GM23338 (cell line): ENCODE measurements around the gene SAFB2. TPM values are rescaled to one million over a fixed set of nuclear protein-coding genes. Genes with fewer than 3 reads are reported as not detected.

ENCODE experiments used
- ATAC-seq: fragments of 200-7000 bp; cut with Tn5 transposase; 3 replicates; pipeline ENCODE4 v1.9.1; 2020
- DNase-seq: peaks from one replicate; pipeline ENCODE4 v3.0.0-alpha.2; 2015; ENCODE audit warnings: low spot score
- H2AFZ ChIP-seq: fragments of 200-600 bp; sonication (generic); 2 replicates; pipeline ENCODE4 v1.8.0; 2016; ENCODE audit warnings: antibody characterized with exemption, mild to moderate bottlenecking, moderate library complexity
- H3F3A ChIP-seq: fragments of 200-600 bp; sonication (generic); replicated peaks from 2 replicates; pipeline ENCODE4 v1.8.0; 2017; ENCODE audit warnings: antibody characterized with exemption, mixed run types, low read depth
- H3K27ac ChIP-seq: fragments of 200-600 bp; sonication (generic); 2 replicates; pipeline ENCODE4 v1.6.1; 2016; ENCODE audit warnings: low read depth
- H3K27me3 ChIP-seq: fragments of 200-600 bp; sonication (generic); 2 replicates; pipeline ENCODE4 v1.8.0; 2016; ENCODE audit warnings: mild to moderate bottlenecking, mixed run types, moderate library complexity; ENCODE audit not compliant: insufficient read depth
- H3K36me3 ChIP-seq: fragments of 200-600 bp; sonication (generic); 2 replicates; pipeline ENCODE4 v1.8.0; 2016; ENCODE audit warnings: mild to moderate bottlenecking; ENCODE audit not compliant: insufficient read depth
- H3K4me1 ChIP-seq: fragments of 200-600 bp; sonication (generic); 2 replicates; pipeline ENCODE4 v1.8.0; 2016; ENCODE audit warnings: mild to moderate bottlenecking, moderate library complexity; ENCODE audit not compliant: insufficient read depth
- H3K4me2 ChIP-seq: fragments of 200-600 bp; sonication (generic); 2 replicates; pipeline ENCODE4 v1.7.1; 2017; ENCODE audit warnings: mixed run types
- H3K4me3 ChIP-seq: fragments of 200-600 bp; sonication (generic); 2 replicates; pipeline ENCODE4 v1.6.1; 2016; ENCODE audit warnings: mixed run types
- H3K79me2 ChIP-seq: fragments of 200-600 bp; sonication (generic); replicated peaks from 2 replicates; pipeline ENCODE4 v1.8.0; 2017; ENCODE audit warnings: mild to moderate bottlenecking; ENCODE audit not compliant: insufficient read depth
- H3K9me2 ChIP-seq: fragments of 200-600 bp; sonication (generic); 2 replicates; pipeline ENCODE4 v1.8.0; 2017; ENCODE audit not compliant: insufficient read depth
- H4K20me1 ChIP-seq: fragments of 200-600 bp; sonication (generic); replicated peaks from 2 replicates; pipeline ENCODE4 v1.8.0; 2017; ENCODE audit warnings: mild to moderate bottlenecking; ENCODE audit not compliant: insufficient read depth
- H3K27ac Mint-ChIP-seq: 2 replicates; pipeline ENCODE4 v1.8.0; 2020; ENCODE audit warnings: inconsistent platforms, mild to moderate bottlenecking, moderate library complexity, mixed read lengths
- H3K27me3 Mint-ChIP-seq: 3 replicates; pipeline ENCODE4 v1.8.0; 2022; ENCODE audit warnings: low read depth, mild to moderate bottlenecking, moderate library complexity, mixed read lengths, inconsistent platforms; ENCODE audit not compliant: insufficient read depth, poor library complexity
- H3K36me3 Mint-ChIP-seq: 3 replicates; pipeline ENCODE4 v1.8.0; 2021; ENCODE audit warnings: low read depth, mild to moderate bottlenecking, inconsistent platforms, moderate library complexity, mixed read lengths
- H3K4me1 Mint-ChIP-seq: 3 replicates; pipeline ENCODE4 v1.8.0; 2020; ENCODE audit warnings: mild to moderate bottlenecking, inconsistent platforms, mixed read lengths
- H3K4me3 Mint-ChIP-seq: 3 replicates; pipeline ENCODE4 v1.8.0; 2021; ENCODE audit warnings: moderate library complexity, mild to moderate bottlenecking, inconsistent platforms, mixed read lengths
- H3K9me3 Mint-ChIP-seq: 3 replicates; pipeline ENCODE4 v1.8.0; 2020; ENCODE audit warnings: moderate library complexity, mild to moderate bottlenecking, inconsistent platforms, mixed read lengths
- CTCF ChIP-seq, 2 experiments: fragments of 200-600 bp in 1 of 2; sonication (generic) in 1 of 2; conservative IDR thresholded peaks; 2 replicates each; pipeline versions ENCODE4 v1.5.1 to v1.6.1; 2016 to 2017; ENCODE audit warnings: antibody characterized with exemption in 2 of 2, low read depth in 2 of 2, mild to moderate bottlenecking in 2 of 2, moderate library complexity in 1 of 2
- EZH2phosphoT487 ChIP-seq: fragments of 200-600 bp; sonication (generic); IDR thresholded peaks from one replicate; pipeline ENCODE4 v1.8.1; 2018; ENCODE audit warnings: antibody characterized with exemption; ENCODE audit not compliant: unreplicated experiment
- POLR2AphosphoS5 ChIP-seq: IDR thresholded peaks from 2 replicates; pipeline ENCODE4 v1.6.1; 2016; ENCODE audit warnings: antibody characterized with exemption, low read depth
- REST ChIP-seq: IDR thresholded peaks from one replicate; pipeline ENCODE4 v1.6.1; 2018; ENCODE audit warnings: antibody characterized with exemption; ENCODE audit not compliant: unreplicated experiment
- ZNF114 ChIP-seq: fragments of 250-450 bp; sonication (Bioruptor Pico); IDR thresholded peaks from 2 replicates; pipeline ENCODE4 v1.5.0; 2020; ENCODE audit warnings: mild to moderate bottlenecking, moderate library complexity
- ZNF462 ChIP-seq: fragments of 250-450 bp; sonication (Bioruptor Pico); IDR thresholded peaks from 2 replicates; pipeline ENCODE4 v1.5.0; 2020; ENCODE audit warnings: mild to moderate bottlenecking, moderate library complexity
- polyA plus RNA-seq: library from polyadenylated mRNA; unstranded; fragments of >200 nt; fragmentation: Nextera tagmentation; extraction: Ambion mirVana; gene quantifications from 2 replicates; pipeline ENCODE4 v1.2.1, GENCODE V29; 2016
- total RNA-seq: library from RNA; depleted of rRNA; stranded (reverse); fragments of >200 nt; shearing (Covaris generic); gene quantifications from 2 replicates; pipeline ENCODE4 v1.2.3, GENCODE V29; 2014

SAFB2 gene
- total and polyA plus RNA-seq, 2 experiments from 2014 or later: 37.7 to 102 TPM

GRCh38 chr19:5585461-5586299 is 36.9 kb downstream of the SAFB2 start:
- H3K4me3 ChIP-seq: peak overlapping the region; percentile 40; the same call in 1 of the 2 replicates
- TF ChIP-seq EZH2phosphoT487 (no peak), REST (no peak), ZNF114 (CRISPR knock-in tag) (no peak), ZNF462 (no peak), POLR2AphosphoS5 (no peak), CTCF (conservative IDR thresholded peaks at IDR 0.05; ENCODE audit: low read depth in 2 of 2) (no peak)
- H3F3A ChIP-seq: peaks cover 8% of the 10 kb centered on the region

More at GRCh38 chr19:5585461-5586299, 36.9 kb downstream of the SAFB2 start:
- Histone ChIP-seq H3K4me1 (peaks cover 14% of the 10 kb centered on the region; the same call in 1 of the 2 replicates), H3K9me2 (no peaks in the 10 kb centered on the region), H3K27me3 (no peaks in the 10 kb centered on the region), H4K20me1 (peaks cover 3% of the 10 kb centered on the region; the same call in 1 of the 2 replicates), H3K36me3 (0 out of 2 replicates have a peak, but pooled peaks cover 4% of the 10 kb centered on the region), H2AFZ (no peak overlapping the region), H3K27ac (peak overlapping the region; percentile 86), H3K79me2 (no peaks in the 10 kb centered on the region; the same call in 1 of the 2 replicates), H3K4me2 (peak overlapping the region; percentile 74)
- Mint-ChIP-seq H3K9me3 (no peaks in the 10 kb centered on the region; the same call in 2 of the 3 replicates), H3K4me3 (peak overlapping the region; percentile 64), H3K36me3 (peaks cover 32% of the 10 kb centered on the region), H3K4me1 (peaks cover 39% of the 10 kb centered on the region), H3K27ac (peak overlapping the region; percentile 91), H3K27me3 (peaks cover 9% of the 10 kb centered on the region)
- DNase-seq (peak; percentile 88), ATAC-seq (peak; percentile 83)
